ENCODE measurements around the gene IL1A. TPM values are rescaled to one million over a fixed set of nuclear protein-coding genes. Genes with fewer than 3 reads are reported as not detected.
A peak's percentile ranks its signal among the peaks of the same experiment; 100 is the strongest.

Gene IL1A
- total and polyA plus RNA-seq, 9 of the 15 experiments (the other 6 are each of a cell fraction or from before 2014, with no cell fraction given): 0.03 to 0.27 (median 0.14) TPM; not detected in 2

- TF ChIP-seq ZNF253 (CRISPR knock-in tag; conservative IDR thresholded peaks at IDR 0.05): no peak
- no peak for TF ChIP-seq MTA2 (IDR thresholded peaks at IDR 0.05; ENCODE audit: low read depth)
- TF ChIP-seq SOX6 (IDR thresholded peaks at IDR 0.05): peak; percentile 65
- no peak for TF ChIP-seq TRIM25 (IDR thresholded peaks at IDR 0.05; ENCODE audit: borderline replicate concordance)
- no peak for TF ChIP-seq ZMIZ1 (IDR thresholded peaks at IDR 0.05; ENCODE audit: low read depth in 2 of 2, low read length in 2 of 2)
- TF ChIP-seq SRSF1 (IDR thresholded peaks at IDR 0.05; ENCODE audit: low read depth, low read length): no peak
- TF ChIP-seq CXXC5 (CRISPR knock-in tag; IDR thresholded peaks at IDR 0.05): peak; percentile 38; the same call in 1 of the 2 replicates
- peak; percentile 52 for TF ChIP-seq POLR2B (IDR thresholded peaks at IDR 0.05; ENCODE audit: low read depth, partially characterized antibody)
- no peak for TF ChIP-seq THAP7 (CRISPR knock-in tag; IDR thresholded peaks at IDR 0.05)
- no peak for TF ChIP-seq PTBP1 (IDR thresholded peaks at IDR 0.05; ENCODE audit: low read depth, low read length)
- TF ChIP-seq NCOA1 (IDR thresholded peaks at IDR 0.05; ENCODE audit: low read depth): no peak
- TF ChIP-seq RERE (CRISPR knock-in tag; IDR thresholded peaks at IDR 0.05; ENCODE audit: borderline replicate concordance): no peak
- no peak for TF ChIP-seq ZNF263 (CRISPR knock-in tag; IDR thresholded peaks at IDR 0.05; ENCODE audit: borderline replicate concordance)
- no peak for TF ChIP-seq ZNF124 (CRISPR knock-in tag; IDR thresholded peaks at IDR 0.05)
Observed at GRCh38 chr2:112784199-112785189, at the start of gene IL1A (continued).

All from K562 (cell line).